Right lobe of liver (tissue), 4 donors: Measurements from ENCODE around the gene SCNN1B.

ENCODE experiments used
- POLR2A ChIP-seq: fragments of 450-650 bp; IDR thresholded peaks from one replicate; pipeline ENCODE4 v1.6.1; 2017; ENCODE audit warnings: antibody characterized with exemption, mild to moderate bottlenecking
- TF ChIP-seq, protein P1 (sequence below), 4 donors: fragments of 200-600 bp in 3 of 4; fragments of 450-650 bp in 1 of 4; IDR thresholded peaks; one replicate each; pipeline versions ENCODE4 v1.5.1 to v1.8.0; 2016 to 2022; ENCODE audit warnings: antibody characterized with exemption in 4 of 4, mild to moderate bottlenecking in 2 of 4
- donor health status: DM: no; HTN: no; CAD: no.
- donor health status: DM: no; HTN: no; CAD: no.
- donor health status: DM: no; HTN: yes; CAD: no.

DNA sequence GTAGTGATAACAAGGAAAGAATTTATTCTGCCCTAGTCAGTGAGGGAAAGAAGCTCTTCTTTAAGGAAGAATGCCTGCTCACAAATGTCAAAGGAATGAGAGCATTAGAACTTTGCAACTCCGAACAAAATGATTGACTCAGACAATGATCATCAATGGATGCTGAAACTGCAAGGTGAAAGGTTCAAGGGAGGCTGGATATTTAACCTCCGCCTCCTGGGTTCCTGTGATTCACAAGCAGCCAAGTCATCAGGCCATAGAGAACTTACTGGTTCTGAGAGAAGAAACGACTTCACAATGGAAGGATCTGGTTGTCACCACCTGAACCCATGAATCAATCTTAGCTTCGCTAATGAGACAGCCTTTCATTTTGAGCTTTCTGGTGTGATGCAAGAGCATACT lies 16.0 kb upstream of the SCNN1B start:
- TF ChIP-seq, protein P1, sequence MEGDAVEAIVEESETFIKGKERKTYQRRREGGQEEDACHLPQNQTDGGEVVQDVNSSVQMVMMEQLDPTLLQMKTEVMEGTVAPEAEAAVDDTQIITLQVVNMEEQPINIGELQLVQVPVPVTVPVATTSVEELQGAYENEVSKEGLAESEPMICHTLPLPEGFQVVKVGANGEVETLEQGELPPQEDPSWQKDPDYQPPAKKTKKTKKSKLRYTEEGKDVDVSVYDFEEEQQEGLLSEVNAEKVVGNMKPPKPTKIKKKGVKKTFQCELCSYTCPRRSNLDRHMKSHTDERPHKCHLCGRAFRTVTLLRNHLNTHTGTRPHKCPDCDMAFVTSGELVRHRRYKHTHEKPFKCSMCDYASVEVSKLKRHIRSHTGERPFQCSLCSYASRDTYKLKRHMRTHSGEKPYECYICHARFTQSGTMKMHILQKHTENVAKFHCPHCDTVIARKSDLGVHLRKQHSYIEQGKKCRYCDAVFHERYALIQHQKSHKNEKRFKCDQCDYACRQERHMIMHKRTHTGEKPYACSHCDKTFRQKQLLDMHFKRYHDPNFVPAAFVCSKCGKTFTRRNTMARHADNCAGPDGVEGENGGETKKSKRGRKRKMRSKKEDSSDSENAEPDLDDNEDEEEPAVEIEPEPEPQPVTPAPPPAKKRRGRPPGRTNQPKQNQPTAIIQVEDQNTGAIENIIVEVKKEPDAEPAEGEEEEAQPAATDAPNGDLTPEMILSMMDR (IDR thresholded peaks at IDR 0.05) = no peak
- TF ChIP-seq POLR2A = no peak
